OCI-LY3 (cell line): ENCODE results near the gene BORCS5.

Experiments used
- H2AFZ ChIP-seq: fragments of 200-600, 300-600 bp; shearing (Covaris generic); 2 replicates; pipeline ENCODE4 v1.6.0; 2014; ENCODE audit warnings: antibody characterized with exemption, low read depth, low read length
- H3K27ac ChIP-seq: fragments of 200-600, 300-600 bp; sonication (generic); 2 replicates; pipeline ENCODE4 v1.5.1; 2014; ENCODE audit warnings: mild to moderate bottlenecking, low read length, moderate library complexity, mixed read lengths
- H3K27me3 ChIP-seq: fragments of 200-600, 300-600 bp; sonication (generic); 2 replicates; pipeline ENCODE4 v1.6.1; 2014; ENCODE audit warnings: low read depth, low read length, mixed read lengths
- H3K36me3 ChIP-seq: fragments of 200-600, 300-600 bp; sonication (generic); replicated peaks from 2 replicates; pipeline ENCODE3; 2014; ENCODE audit warnings: low read depth, low read length, mixed read lengths
- H3K4me1 ChIP-seq: fragments of 300-600, 200-600 bp; sonication (generic); 2 replicates; pipeline ENCODE4 v1.6.1; 2014; ENCODE audit warnings: low read length, mixed read lengths
- H3K4me2 ChIP-seq: fragments of 200-600, 300-600 bp; sonication (generic); 2 replicates; pipeline ENCODE4 v1.6.1; 2014; ENCODE audit warnings: low read length, mixed read lengths
- H3K4me3 ChIP-seq: fragments of 300-600, 200-600 bp; sonication (generic); 2 replicates; pipeline ENCODE4 v1.5.1; 2014; ENCODE audit warnings: antibody characterized with exemption, mild to moderate bottlenecking, low read length, moderate library complexity
- H3K79me2 ChIP-seq: fragments of 300-600, 200-600 bp; shearing (Covaris generic); 2 replicates; pipeline ENCODE4 v1.6.1; 2014; ENCODE audit warnings: mild to moderate bottlenecking, low read length, mixed read lengths
- H3K9ac ChIP-seq: fragments of 300-600, 200-600 bp; shearing (Covaris generic); 2 replicates; pipeline ENCODE4 v1.6.0; 2014; ENCODE audit warnings: mild to moderate bottlenecking, low read length, moderate library complexity
- H3K9me3 ChIP-seq: fragments of 200-600, 300-600 bp; shearing (Covaris generic); 2 replicates; pipeline ENCODE4 v1.6.1; 2014; ENCODE audit warnings: low read length, mixed read lengths; ENCODE audit not compliant: insufficient read depth
- H4K20me1 ChIP-seq: fragments of 200-600, 300-600 bp; sonication (generic); 2 replicates; pipeline ENCODE4 v1.6.1; 2016; ENCODE audit warnings: low read length, mixed read lengths; ENCODE audit not compliant: insufficient read depth
- EZH2phosphoT487 ChIP-seq: fragments of 200-600 bp; shearing (Covaris generic); IDR thresholded peaks from 2 replicates; pipeline ENCODE4 v1.6.1; 2018; ENCODE audit warnings: antibody characterized with exemption, mixed run types, low read depth
- TF ChIP-seq, protein P1 (sequence below): fragments of 200-600, 300-600 bp; sonication (generic); IDR thresholded peaks from 2 replicates; pipeline ENCODE4 v1.5.1; 2014; ENCODE audit warnings: antibody characterized with exemption, low read length, low read depth

BORCS5 gene

GRCh38 chr12:12449533-12450025 is 92.7 kb downstream of the BORCS5 start:
- H3K27me3 ChIP-seq, result no peaks in the 10 kb centered on the region
- no peaks in the 10 kb centered on the region for H3K36me3 ChIP-seq
- H3K4me2 ChIP-seq, result no peak overlapping the region
- no peaks in the 10 kb centered on the region for H4K20me1 ChIP-seq
- H3K79me2 ChIP-seq, result no peaks in the 10 kb centered on the region
- H3K4me3 ChIP-seq, result no peak overlapping the region
- H3K9ac ChIP-seq, result no peak overlapping the region
- H3K4me1 ChIP-seq, result no peaks in the 10 kb centered on the region
- H3K9me3 ChIP-seq, result no peaks in the 10 kb centered on the region
- no peak overlapping the region for H3K27ac ChIP-seq
- no peak overlapping the region for H2AFZ ChIP-seq
- TF ChIP-seq, protein P1, sequence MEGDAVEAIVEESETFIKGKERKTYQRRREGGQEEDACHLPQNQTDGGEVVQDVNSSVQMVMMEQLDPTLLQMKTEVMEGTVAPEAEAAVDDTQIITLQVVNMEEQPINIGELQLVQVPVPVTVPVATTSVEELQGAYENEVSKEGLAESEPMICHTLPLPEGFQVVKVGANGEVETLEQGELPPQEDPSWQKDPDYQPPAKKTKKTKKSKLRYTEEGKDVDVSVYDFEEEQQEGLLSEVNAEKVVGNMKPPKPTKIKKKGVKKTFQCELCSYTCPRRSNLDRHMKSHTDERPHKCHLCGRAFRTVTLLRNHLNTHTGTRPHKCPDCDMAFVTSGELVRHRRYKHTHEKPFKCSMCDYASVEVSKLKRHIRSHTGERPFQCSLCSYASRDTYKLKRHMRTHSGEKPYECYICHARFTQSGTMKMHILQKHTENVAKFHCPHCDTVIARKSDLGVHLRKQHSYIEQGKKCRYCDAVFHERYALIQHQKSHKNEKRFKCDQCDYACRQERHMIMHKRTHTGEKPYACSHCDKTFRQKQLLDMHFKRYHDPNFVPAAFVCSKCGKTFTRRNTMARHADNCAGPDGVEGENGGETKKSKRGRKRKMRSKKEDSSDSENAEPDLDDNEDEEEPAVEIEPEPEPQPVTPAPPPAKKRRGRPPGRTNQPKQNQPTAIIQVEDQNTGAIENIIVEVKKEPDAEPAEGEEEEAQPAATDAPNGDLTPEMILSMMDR, result no peak
- TF ChIP-seq EZH2phosphoT487, result no peak

GRCh38 chr12:12450043-12450471 is 93.2 kb downstream of the BORCS5 start:
- no peak overlapping the region for H3K9ac ChIP-seq
- H3K9me3 ChIP-seq, result no peaks in the 10 kb centered on the region
- no peak overlapping the region for H3K4me3 ChIP-seq
- no peak overlapping the region for H3K27ac ChIP-seq
- TF ChIP-seq, protein P1, result no peak
- TF ChIP-seq EZH2phosphoT487, result no peak
- H3K79me2 ChIP-seq, result no peaks in the 10 kb centered on the region
- H3K27me3 ChIP-seq, result no peaks in the 10 kb centered on the region
- H3K4me1 ChIP-seq, result no peaks in the 10 kb centered on the region
- no peak overlapping the region for H3K4me2 ChIP-seq
- no peak overlapping the region for H2AFZ ChIP-seq
- no peaks in the 10 kb centered on the region for H4K20me1 ChIP-seq
- H3K36me3 ChIP-seq, result no peaks in the 10 kb centered on the region

DNA sequence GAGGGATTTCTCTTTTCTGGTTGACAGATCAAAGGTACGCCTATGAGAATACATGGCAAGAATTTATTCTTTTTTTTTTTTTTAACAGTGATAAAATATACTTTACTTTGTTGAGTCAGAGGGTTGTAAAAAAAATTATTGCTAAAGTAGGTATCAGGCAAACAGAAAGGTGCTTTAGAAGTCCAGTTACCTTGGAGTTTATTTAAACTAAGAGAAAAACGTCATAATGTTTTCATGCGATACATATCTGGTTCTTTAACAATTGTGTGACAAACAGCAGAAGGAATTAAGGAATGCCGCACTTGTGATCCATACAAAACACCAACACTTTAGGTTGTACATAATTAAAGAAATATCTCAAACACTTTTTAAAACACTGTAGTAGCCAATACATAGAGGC is 94.2 kb downstream of the BORCS5 start:
- TF ChIP-seq EZH2phosphoT487, result no peak

DNA sequence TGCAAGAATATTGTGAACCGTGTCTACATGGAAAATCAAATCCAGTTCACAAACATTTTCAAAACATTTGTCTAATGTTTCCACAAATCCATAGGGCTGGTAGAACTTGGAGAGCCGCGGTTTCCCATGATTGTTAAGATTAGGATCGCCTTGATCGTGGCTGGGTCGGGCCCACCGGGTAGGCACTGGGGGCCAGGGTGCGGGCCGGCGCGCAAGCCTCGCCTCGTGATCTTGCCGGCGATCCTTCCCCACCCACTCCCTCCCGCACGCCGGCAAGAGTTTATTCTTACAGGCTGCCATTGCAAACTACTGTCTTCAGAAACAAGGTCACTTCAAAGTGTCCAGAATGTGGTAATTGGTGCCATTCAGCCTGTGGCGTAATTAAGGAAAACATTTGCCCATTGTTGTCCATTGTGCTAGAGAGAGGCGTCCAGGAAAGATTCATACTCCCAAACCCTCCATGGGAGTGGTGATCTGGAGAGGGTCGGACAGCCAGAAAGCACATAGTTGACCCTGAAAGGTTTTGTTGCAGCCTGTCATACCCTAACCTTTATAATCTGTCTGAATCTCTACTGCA is 95.5 kb downstream of the BORCS5 start:
- Histone ChIP-seq H3K4me2 (no peak overlapping the region), H4K20me1 (no peaks in the 10 kb centered on the region), H3K9ac (no peak overlapping the region), H2AFZ (no peak overlapping the region), H3K4me1 (no peaks in the 10 kb centered on the region), H3K4me3 (no peak overlapping the region), H3K27me3 (no peaks in the 10 kb centered on the region), H3K9me3 (no peaks in the 10 kb centered on the region), H3K27ac (no peak overlapping the region), H3K36me3 (no peaks in the 10 kb centered on the region), H3K79me2 (no peaks in the 10 kb centered on the region)
- TF ChIP-seq, protein P1, result no peak
- no peak for TF ChIP-seq EZH2phosphoT487

More for the DNA sequence above, 94.2 kb downstream of the BORCS5 start:
- H3K79me2 ChIP-seq, result no peaks in the 10 kb centered on the region
- no peaks in the 10 kb centered on the region for H3K4me1 ChIP-seq
- H3K27me3 ChIP-seq, result no peaks in the 10 kb centered on the region
- H3K9ac ChIP-seq, result no peak overlapping the region
- no peak overlapping the region for H3K27ac ChIP-seq
- no peak overlapping the region for H2AFZ ChIP-seq
- no peaks in the 10 kb centered on the region for H3K36me3 ChIP-seq
- no peaks in the 10 kb centered on the region for H4K20me1 ChIP-seq
- no peaks in the 10 kb centered on the region for H3K9me3 ChIP-seq
- no peak overlapping the region for H3K4me2 ChIP-seq
- no peak overlapping the region for H3K4me3 ChIP-seq
